AG04450 (cell line): ENCODE results near the gene METTL24. TPM values are rescaled to one million over a fixed set of nuclear protein-coding genes. Genes with fewer than 3 reads are reported as not detected.
A peak's percentile ranks its signal among the peaks of the same experiment; 100 is the strongest.

ENCODE experiments used
- CTCF ChIA-PET: fragments of 300-600, 350-600 bp; formaldehyde crosslinking; extraction: SDS; loops from one replicate; lab custom pipeline; 2022; ENCODE audit warnings: antibody characterized with exemption, inconsistent platforms; lab: Charles Lee
- POLR2A ChIA-PET: fragments of 350-600 bp; formaldehyde crosslinking; extraction: SDS; loops from one replicate; lab custom pipeline; 2021; ENCODE audit warnings: antibody characterized with exemption, inconsistent platforms; lab: Yijun Ruan, JAX
- DNase-seq: peaks from one replicate; pipeline ENCODE4 v3.0.0-alpha.2; 2011; ENCODE audit warnings: low read depth, low spot score
- H3K27ac ChIP-seq: one replicate; pipeline ENCODE4 v1.5.1; 2012; ENCODE audit warnings: low read depth, low read length, control low read depth
- H3K27me3 ChIP-seq: one replicate; pipeline ENCODE4 v1.6.0; 2012; ENCODE audit warnings: low read length; ENCODE audit not compliant: control insufficient read depth, insufficient read depth
- H3K4me3 ChIP-seq: 2 replicates; pipeline ENCODE4 v1.5.1; 2011; ENCODE audit warnings: mild to moderate bottlenecking, low read depth, low read length, control low read depth
- H3K9me3 ChIP-seq: 2 replicates; pipeline ENCODE4 v1.5.1; 2012; ENCODE audit warnings: low read length; ENCODE audit not compliant: control insufficient read depth, insufficient read depth
- polyA plus RNA-seq: library from polyadenylated mRNA; depleted of rRNA; stranded (reverse); fragments of >200 nt; gene quantifications from 2 replicates; pipeline ENCODE4 v1.2.3, GENCODE V29; 2011
- TF ChIP-seq, protein P1 (sequence below): IDR thresholded peaks from 2 replicates; pipeline ENCODE4 v1.5.1; 2011; ENCODE audit warnings: low read depth, low read length, control low read depth, inconsistent platforms

Gene METTL24
- polyA plus RNA-seq, 1 experiment: not detected

DNA sequence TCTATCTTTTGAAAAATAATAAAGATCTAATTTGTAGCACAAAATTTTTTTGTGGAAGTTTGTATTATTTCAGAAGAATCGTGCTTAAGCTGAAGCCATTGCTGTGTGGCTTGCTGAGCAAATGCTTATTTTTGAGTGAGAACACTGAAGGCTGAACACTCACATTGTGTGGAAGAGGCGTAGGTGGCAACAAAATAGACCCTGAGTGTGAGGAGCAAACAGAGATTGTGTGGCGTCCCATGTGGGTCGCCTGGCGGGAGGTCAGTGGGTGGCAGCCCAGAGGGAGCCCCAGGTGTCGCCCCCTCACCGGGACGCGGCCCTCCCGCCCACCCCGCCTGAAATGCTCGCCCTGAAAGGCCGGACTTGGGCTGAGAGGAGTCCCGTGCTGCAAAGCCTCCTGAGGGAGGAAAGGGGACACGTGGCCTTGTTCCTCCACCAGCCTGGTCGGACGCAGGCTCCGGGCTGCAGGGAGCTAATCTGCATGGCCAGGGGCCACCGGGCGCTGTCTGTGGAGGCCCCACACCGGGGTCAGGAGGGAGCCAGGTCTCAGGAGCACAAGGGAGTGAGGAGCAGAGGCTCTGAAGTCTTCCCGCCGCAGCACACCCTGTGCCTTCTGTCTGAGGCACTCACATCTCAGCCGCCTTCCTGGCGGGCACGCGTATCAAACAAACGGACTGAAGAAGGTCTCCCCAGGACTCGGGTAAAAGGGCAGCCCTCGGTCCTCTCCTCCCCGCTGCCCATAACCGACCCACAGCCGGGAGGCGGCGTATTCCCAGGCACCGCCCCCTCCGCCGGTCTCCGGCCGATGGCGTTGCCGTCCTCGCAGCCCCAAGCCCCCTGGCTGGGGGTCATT is 41.3 kb upstream of the METTL24 start:
- H3K27me3 ChIP-seq: peaks cover 6% of the 10 kb centered on the region
- POLR2A ChIA-PET: interaction anchor here (0.6 kb wide), 1 partner anchor 220 kb away, joined by 4 read pairs; the partner anchor contains the start of gene WASF1
- no peak for DNase-seq
- TF ChIP-seq, protein P1, sequence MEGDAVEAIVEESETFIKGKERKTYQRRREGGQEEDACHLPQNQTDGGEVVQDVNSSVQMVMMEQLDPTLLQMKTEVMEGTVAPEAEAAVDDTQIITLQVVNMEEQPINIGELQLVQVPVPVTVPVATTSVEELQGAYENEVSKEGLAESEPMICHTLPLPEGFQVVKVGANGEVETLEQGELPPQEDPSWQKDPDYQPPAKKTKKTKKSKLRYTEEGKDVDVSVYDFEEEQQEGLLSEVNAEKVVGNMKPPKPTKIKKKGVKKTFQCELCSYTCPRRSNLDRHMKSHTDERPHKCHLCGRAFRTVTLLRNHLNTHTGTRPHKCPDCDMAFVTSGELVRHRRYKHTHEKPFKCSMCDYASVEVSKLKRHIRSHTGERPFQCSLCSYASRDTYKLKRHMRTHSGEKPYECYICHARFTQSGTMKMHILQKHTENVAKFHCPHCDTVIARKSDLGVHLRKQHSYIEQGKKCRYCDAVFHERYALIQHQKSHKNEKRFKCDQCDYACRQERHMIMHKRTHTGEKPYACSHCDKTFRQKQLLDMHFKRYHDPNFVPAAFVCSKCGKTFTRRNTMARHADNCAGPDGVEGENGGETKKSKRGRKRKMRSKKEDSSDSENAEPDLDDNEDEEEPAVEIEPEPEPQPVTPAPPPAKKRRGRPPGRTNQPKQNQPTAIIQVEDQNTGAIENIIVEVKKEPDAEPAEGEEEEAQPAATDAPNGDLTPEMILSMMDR: no peak
- no peaks in the 10 kb centered on the region for H3K9me3 ChIP-seq
- no peak overlapping the region for H3K27ac ChIP-seq
- CTCF ChIA-PET: interaction anchor here (0.6 kb wide), 1 partner anchor 695 kb away, joined by 3 read pairs; no protein-coding TSS in a partner anchor
- peak overlapping the region; percentile 5 for H3K4me3 ChIP-seq

DNA sequence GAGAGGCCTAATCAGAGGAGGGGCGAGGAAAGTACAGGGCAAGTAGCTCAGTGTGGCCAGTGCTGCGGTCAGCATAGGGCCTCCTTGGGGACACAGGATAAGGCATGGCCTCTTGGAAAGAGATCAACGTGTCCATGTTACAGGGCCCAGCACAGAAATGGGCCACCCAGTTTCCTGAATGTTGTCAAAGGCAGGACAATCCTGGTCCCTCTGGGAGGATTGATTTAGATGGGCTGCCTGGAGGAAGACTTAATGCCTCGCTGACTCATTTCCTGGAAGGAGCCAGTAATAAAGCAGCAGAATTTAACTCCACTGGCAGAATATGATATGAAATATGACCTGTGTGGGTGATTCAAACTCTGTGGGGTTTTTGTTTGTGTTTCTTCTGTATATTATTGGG is 40.6 kb upstream of the METTL24 start:
- Histone ChIP-seq H3K27ac (no peak overlapping the region), H3K27me3 (peaks cover 6% of the 10 kb centered on the region), H3K9me3 (no peaks in the 10 kb centered on the region), H3K4me3 (no peak overlapping the region)
- ChIA-PET CTCF (no interaction called here), POLR2A (no interaction called here)
- DNase-seq: no peak
- TF ChIP-seq, protein P1: no peak

GRCh38 chr6:110395221-110395620 is 37.1 kb upstream of the METTL24 start:
- ChIA-PET POLR2A (no interaction called here), CTCF (no interaction called here)
- Histone ChIP-seq H3K27me3 (peaks cover 6% of the 10 kb centered on the region), H3K4me3 (no peak overlapping the region), H3K9me3 (no peaks in the 10 kb centered on the region), H3K27ac (no peak overlapping the region)
- TF ChIP-seq, protein P1: no peak
- no peak for DNase-seq

GRCh38 chr6:110394409-110394808 is 36.3 kb upstream of the METTL24 start:
- no peak overlapping the region for H3K27ac ChIP-seq
- peaks cover 6% of the 10 kb centered on the region for H3K27me3 ChIP-seq
- H3K4me3 ChIP-seq: no peak overlapping the region
- POLR2A ChIA-PET: no interaction called here
- H3K9me3 ChIP-seq: no peaks in the 10 kb centered on the region
- CTCF ChIA-PET: interaction anchor here (0.5 to 5.6 kb wide), 3 partner anchors 94 to 340 kb away, joined by 3 to 34 read pairs (median 6); no protein-coding TSS in a partner anchor
- DNase-seq: no peak
- TF ChIP-seq, protein P1: no peak

DNA sequence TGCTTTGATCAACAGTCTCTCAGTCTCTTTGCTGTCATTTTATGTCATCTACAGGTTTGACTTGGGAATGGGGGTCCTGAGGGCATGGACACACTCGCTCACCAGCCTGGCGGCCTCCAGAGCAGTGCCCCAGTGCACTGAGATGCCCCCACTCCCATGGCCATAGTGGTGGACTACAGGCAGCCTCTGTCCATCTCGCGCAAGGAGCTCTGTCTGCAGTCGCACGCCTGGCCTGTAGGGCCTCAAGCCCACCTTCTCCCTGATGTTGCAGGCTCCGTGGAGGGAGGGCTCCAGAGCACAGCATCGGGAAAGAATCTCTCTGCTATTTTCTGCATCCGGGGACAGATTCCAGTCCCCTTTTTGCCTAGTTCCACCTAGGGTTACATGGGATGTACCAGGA is 34.6 kb upstream of the METTL24 start:
- ChIA-PET POLR2A (no interaction called here), CTCF (interaction anchor here (0.6 to 6.7 kb wide), 7 partner anchors 139 to 865 kb away, joined by 3 to 90 read pairs (median 22); partner anchors contain the start of genes CDC40 and WASF1)
- Histone ChIP-seq H3K9me3 (no peaks in the 10 kb centered on the region), H3K27ac (no peak overlapping the region), H3K27me3 (peaks cover 8% of the 10 kb centered on the region), H3K4me3 (no peak overlapping the region)
- TF ChIP-seq, protein P1: no peak
- no peak for DNase-seq
